ENCODE data around the gene MAGI2. TPM values are rescaled to one million over a fixed set of nuclear protein-coding genes. Genes with fewer than 3 reads are reported as not detected.

Gene MAGI2
- total RNA-seq, 4 donors from 2014 or later = 0.98 to 4.8 (median 2.5) TPM

- no peak overlapping the region for H3K4me3 ChIP-seq
- no peak for TF ChIP-seq POLR2AphosphoS5 (IDR thresholded peaks at IDR 0.05)
- no peak for TF ChIP-seq POLR2A (IDR thresholded peaks at IDR 0.05)
- TF ChIP-seq, protein P1, sequence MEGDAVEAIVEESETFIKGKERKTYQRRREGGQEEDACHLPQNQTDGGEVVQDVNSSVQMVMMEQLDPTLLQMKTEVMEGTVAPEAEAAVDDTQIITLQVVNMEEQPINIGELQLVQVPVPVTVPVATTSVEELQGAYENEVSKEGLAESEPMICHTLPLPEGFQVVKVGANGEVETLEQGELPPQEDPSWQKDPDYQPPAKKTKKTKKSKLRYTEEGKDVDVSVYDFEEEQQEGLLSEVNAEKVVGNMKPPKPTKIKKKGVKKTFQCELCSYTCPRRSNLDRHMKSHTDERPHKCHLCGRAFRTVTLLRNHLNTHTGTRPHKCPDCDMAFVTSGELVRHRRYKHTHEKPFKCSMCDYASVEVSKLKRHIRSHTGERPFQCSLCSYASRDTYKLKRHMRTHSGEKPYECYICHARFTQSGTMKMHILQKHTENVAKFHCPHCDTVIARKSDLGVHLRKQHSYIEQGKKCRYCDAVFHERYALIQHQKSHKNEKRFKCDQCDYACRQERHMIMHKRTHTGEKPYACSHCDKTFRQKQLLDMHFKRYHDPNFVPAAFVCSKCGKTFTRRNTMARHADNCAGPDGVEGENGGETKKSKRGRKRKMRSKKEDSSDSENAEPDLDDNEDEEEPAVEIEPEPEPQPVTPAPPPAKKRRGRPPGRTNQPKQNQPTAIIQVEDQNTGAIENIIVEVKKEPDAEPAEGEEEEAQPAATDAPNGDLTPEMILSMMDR (IDR thresholded peaks at IDR 0.05) = no peak
- TF ChIP-seq EP300 (IDR thresholded peaks at IDR 0.05) = no peak
- no peaks in the 10 kb centered on the region for H3K9me3 ChIP-seq
- no peak for DNase-seq (ENCODE audit: low spot score in 2 of 2)
- H3K27me3 ChIP-seq = no peaks in the 10 kb centered on the region
- H3K36me3 ChIP-seq = no peaks in the 10 kb centered on the region
- WGBS = 51% methylated on average over 2 of the region's 2 CpGs
- H3K27ac ChIP-seq = no peak overlapping the region
- H3K4me1 ChIP-seq = no peaks in the 10 kb centered on the region
Measured at GRCh38 chr7:78265071-78265470, 1188.4 kb downstream of the MAGI2 start.

GRCh38 chr7:78264105-78264504 lies 1189.4 kb downstream of the MAGI2 start:
- WGBS = 89% methylated on average over 1 of the region's 1 CpG
- DNase-seq (ENCODE audit: low spot score in 2 of 2) = no peak
- no peak overlapping the region for H3K4me3 ChIP-seq
- no peaks in the 10 kb centered on the region for H3K9me3 ChIP-seq
- H3K27ac ChIP-seq = no peak overlapping the region
- TF ChIP-seq POLR2AphosphoS5 (IDR thresholded peaks at IDR 0.05) (no peak), POLR2A (IDR thresholded peaks at IDR 0.05) (no peak), EP300 (IDR thresholded peaks at IDR 0.05) (no peak)
- TF ChIP-seq, protein P1 (IDR thresholded peaks at IDR 0.05) = no peak
- no peaks in the 10 kb centered on the region for H3K36me3 ChIP-seq
- H3K4me1 ChIP-seq = no peaks in the 10 kb centered on the region
- H3K27me3 ChIP-seq = no peaks in the 10 kb centered on the region

DNA sequence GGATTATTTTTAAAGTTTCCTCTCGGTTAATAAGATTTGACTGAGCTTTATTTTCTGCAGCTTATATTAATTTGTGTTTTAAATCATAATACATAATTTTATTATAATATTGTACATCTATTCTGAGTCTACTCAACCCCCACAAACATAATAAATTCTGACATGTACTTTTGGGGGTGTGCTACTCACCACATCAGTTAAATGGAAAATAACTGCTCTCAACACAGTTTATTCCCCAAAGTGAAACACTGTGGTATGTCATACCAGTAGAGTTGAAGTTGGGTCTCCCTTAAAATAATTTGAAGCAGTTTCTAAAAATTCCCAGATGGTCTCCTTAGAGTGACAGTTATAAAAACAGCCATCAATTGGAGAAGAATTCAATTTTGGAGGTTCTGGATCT lies 1191.7 kb downstream of the MAGI2 start:
- no peak overlapping the region for H3K4me3 ChIP-seq
- no peaks in the 10 kb centered on the region for H3K36me3 ChIP-seq
- no peaks in the 10 kb centered on the region for H3K27me3 ChIP-seq
- WGBS = 81% methylated on average over 1 of the region's 1 CpG
- H3K27ac ChIP-seq = no peak overlapping the region
- no peak for DNase-seq (ENCODE audit: low spot score in 2 of 2)
- no peaks in the 10 kb centered on the region for H3K9me3 ChIP-seq
- H3K4me1 ChIP-seq = no peaks in the 10 kb centered on the region
- TF ChIP-seq, protein P1 (IDR thresholded peaks at IDR 0.05) = no peak
- no peak for TF ChIP-seq POLR2AphosphoS5 (IDR thresholded peaks at IDR 0.05)
- no peak for TF ChIP-seq EP300 (IDR thresholded peaks at IDR 0.05)
- no peak for TF ChIP-seq POLR2A (IDR thresholded peaks at IDR 0.05)

- DNase-seq (ENCODE audit: low spot score in 2 of 2) = no peak
- TF ChIP-seq, protein P1 (IDR thresholded peaks at IDR 0.05) = no peak
- TF ChIP-seq EP300 (IDR thresholded peaks at IDR 0.05) = no peak
- TF ChIP-seq POLR2A (IDR thresholded peaks at IDR 0.05) = no peak
- no peak for TF ChIP-seq POLR2AphosphoS5 (IDR thresholded peaks at IDR 0.05)
- H3K27me3 ChIP-seq = no peaks in the 10 kb centered on the region
- WGBS = 83% methylated on average over 2 of the region's 2 CpGs
- no peaks in the 10 kb centered on the region for H3K4me1 ChIP-seq
- no peaks in the 10 kb centered on the region for H3K36me3 ChIP-seq
- no peak overlapping the region for H3K27ac ChIP-seq
- H3K9me3 ChIP-seq = no peaks in the 10 kb centered on the region
- H3K4me3 ChIP-seq = no peak overlapping the region
Measured at GRCh38 chr7:78261302-78261701, 1192.2 kb downstream of the MAGI2 start.

- WGBS = 73% methylated on average over 1 of the region's 1 CpG
- TF ChIP-seq, protein P1 (IDR thresholded peaks at IDR 0.05) = no peak
- TF ChIP-seq POLR2A (IDR thresholded peaks at IDR 0.05) = no peak
- no peak for TF ChIP-seq EP300 (IDR thresholded peaks at IDR 0.05)
- no peak for TF ChIP-seq POLR2AphosphoS5 (IDR thresholded peaks at IDR 0.05)
Measured at GRCh38 chr7:78260826-78261225, 1192.6 kb downstream of the MAGI2 start.

More at GRCh38 chr7:78260826-78261225, 1192.6 kb downstream of the MAGI2 start:
- no peaks in the 10 kb centered on the region for H3K4me1 ChIP-seq
- no peak overlapping the region for H3K27ac ChIP-seq
- H3K9me3 ChIP-seq = no peaks in the 10 kb centered on the region
- no peak for DNase-seq (ENCODE audit: low spot score in 2 of 2)
- no peaks in the 10 kb centered on the region for H3K27me3 ChIP-seq
- no peaks in the 10 kb centered on the region for H3K36me3 ChIP-seq
- no peak overlapping the region for H3K4me3 ChIP-seq

Data from suprapubic skin (tissue), 4 donors.